NCI-H146 (cell line): Measurements from ENCODE around the gene PAX7.

Experiments
- DNase-seq: peaks from one replicate; lab custom pipeline; 2025; lab: John Stamatoyannopoulos, UW

PAX7 gene

GRCh38 chr1:18795002-18795689 lies 164.5 kb downstream of the PAX7 start:
- DNase-seq: no peak

- DNase-seq: no peak
These were observed 166.3 kb downstream of the PAX7 start for GRCh38 chr1:18796950-18797349.
